CD14-positive monocyte (primary cell): ENCODE results near the gene CDH13. TPM values are rescaled to one million over a fixed set of nuclear protein-coding genes. Genes with fewer than 3 reads are reported as not detected.

ENCODE experiments used
- DNase-seq, 3 donors: peaks; one replicate each; pipeline ENCODE4 v3.0.0-alpha.2; 2011 to 2022
- H2AFZ ChIP-seq: 2 replicates; pipeline ENCODE4 v1.6.0; 2012; ENCODE audit warnings: mild to moderate bottlenecking, low read depth, low read length, inconsistent platforms; ENCODE audit not compliant: insufficient read depth, poor library complexity, severe bottlenecking
- H3K27ac ChIP-seq, 2 donors: 1 replicate in 1 of 2; 2 replicates in 1 of 2; pipeline ENCODE4 v1.5.1; 2012 to 2013; ENCODE audit warnings: low read length in 2 of 2, control low read depth in 1 of 2, inconsistent platforms in 1 of 2, low read depth in 1 of 2, mild to moderate bottlenecking in 1 of 2
- H3K27me3 ChIP-seq, 2 donors: one replicate each; pipeline versions ENCODE4 v1.6.0 to v1.6.1; 2011 to 2013; ENCODE audit warnings: low read length in 2 of 2; ENCODE audit not compliant: control insufficient read depth in 2 of 2, insufficient read depth in 2 of 2
- H3K36me3 ChIP-seq, 2 donors: replicated peaks in 1 of 2; 1 replicate in 1 of 2; 2 replicates in 1 of 2; pipeline versions ENCODE4 v1.5.1 to v1.6.1; 2012 to 2013; ENCODE audit warnings: low read length in 2 of 2, control low read depth in 1 of 2, inconsistent platforms in 1 of 2, mild to moderate bottlenecking in 1 of 2; ENCODE audit not compliant: insufficient read depth in 2 of 2, control insufficient read depth in 1 of 2
- H3K4me1 ChIP-seq, 2 donors: 1 replicate in 1 of 2; 2 replicates in 1 of 2; pipeline versions ENCODE4 v1.5.1 to v1.6.1; 2012 to 2013; ENCODE audit warnings: low read length in 2 of 2, control low read depth in 1 of 2, inconsistent platforms in 1 of 2, mild to moderate bottlenecking in 1 of 2, moderate library complexity in 1 of 2; ENCODE audit not compliant: insufficient read depth in 2 of 2, control insufficient read depth in 1 of 2
- H3K4me2 ChIP-seq: replicated peaks from 2 replicates; pipeline ENCODE3; 2012; ENCODE audit warnings: low read length, moderate library complexity, mild to moderate bottlenecking; ENCODE audit not compliant: poor library complexity, severe bottlenecking; ENCODE audit errors: extremely low read depth
- H3K4me3 ChIP-seq, 3 experiments: fragments of 200-600 bp in 1 of 3; sonication (generic) in 1 of 3; replicated peaks in 1 of 3; 1 replicate in 2 of 3; 2 replicates in 1 of 3; pipeline ENCODE4 v1.5.1; 2011 to 2013; ENCODE audit warnings: low read length in 3 of 3, mild to moderate bottlenecking in 3 of 3, control low read depth in 2 of 3, low read depth in 2 of 3, inconsistent platforms in 1 of 3, moderate library complexity in 1 of 3
- H3K79me2 ChIP-seq: 2 replicates; pipeline ENCODE4 v1.6.0; 2012; ENCODE audit warnings: mild to moderate bottlenecking, control low read depth, inconsistent platforms, low read length, moderate library complexity; ENCODE audit not compliant: insufficient read depth
- H3K9ac ChIP-seq: 2 replicates; pipeline ENCODE4 v1.6.0; 2017; ENCODE audit warnings: low read length, mild to moderate bottlenecking; ENCODE audit not compliant: insufficient read depth, poor library complexity, severe bottlenecking
- H3K9me3 ChIP-seq, 2 donors: replicated peaks in 1 of 2; 1 replicate in 1 of 2; 2 replicates in 1 of 2; pipeline versions ENCODE4 v1.5.1 to v1.6.1; 2012 to 2013; ENCODE audit warnings: low read length in 2 of 2, control low read depth in 1 of 2; ENCODE audit not compliant: control insufficient read depth in 1 of 2, insufficient read depth in 1 of 2
- H4K20me1 ChIP-seq: 2 replicates; pipeline ENCODE4 v1.6.0; 2012; ENCODE audit warnings: mild to moderate bottlenecking, low read length, control low read depth, moderate library complexity; ENCODE audit not compliant: insufficient read depth
- H3K27ac Mint-ChIP-seq, 7 donors: one replicate each; pipeline ENCODE4 v1.8.0; 2020; ENCODE audit warnings: mild to moderate bottlenecking in 7 of 7, mixed read lengths in 7 of 7, moderate library complexity in 6 of 7, inconsistent platforms in 2 of 7
- H3K27me3 Mint-ChIP-seq, 3 donors: one replicate each; pipeline ENCODE4 v1.8.0; 2021 to 2022; ENCODE audit warnings: low read depth in 3 of 3, mild to moderate bottlenecking in 3 of 3, mixed read lengths in 3 of 3, moderate library complexity in 3 of 3, inconsistent platforms in 1 of 3
- H3K36me3 Mint-ChIP-seq, 2 donors: one replicate each; pipeline ENCODE4 v1.8.0; 2020; ENCODE audit warnings: mixed read lengths in 2 of 2, inconsistent platforms in 1 of 2, mild to moderate bottlenecking in 1 of 2
- H3K4me1 Mint-ChIP-seq: one replicate; pipeline ENCODE4 v1.8.0; 2020; ENCODE audit warnings: mild to moderate bottlenecking, mixed read lengths
- H3K4me3 Mint-ChIP-seq, 2 donors: one replicate each; pipeline ENCODE4 v1.8.0; 2020; ENCODE audit warnings: mild to moderate bottlenecking in 2 of 2, mixed read lengths in 2 of 2, moderate library complexity in 1 of 2
- H3K9me3 Mint-ChIP-seq, 7 donors: one replicate each; pipeline ENCODE4 v1.8.0; 2020 to 2022; ENCODE audit warnings: mixed read lengths in 7 of 7, mild to moderate bottlenecking in 6 of 7, moderate library complexity in 6 of 7, inconsistent platforms in 2 of 7
- WGBS: methylation state at CpG from one replicate; pipeline ENCODE4 v1.1.5; 2013; ENCODE audit warnings: missing lambda C conversion rate; ENCODE audit not compliant: insufficient coverage; 5-methylcytosine and 5-hydroxymethylcytosine counted together
- intact Hi-C, 2 donors: fragments of 100-400 bp; cut with micrococcal nuclease; formaldehyde crosslinking; loops; one replicate each; pipeline versions ENCODE4 v1.15.0 to v1.15.1; 2023
- polyA plus RNA-seq, 3 donors: library from polyadenylated mRNA; depleted of rRNA in 1 of 3; unstranded in 2 of 3; stranded (reverse) in 1 of 3; fragments of 300-500 nt in 2 of 3; fragments of >200 nt in 1 of 3; fragmentation: Illumina TruSeq in 2 of 3; gene quantifications; 1 replicate in 2 of 3; 2 replicates in 1 of 3; pipeline ENCODE4 v1.2.3, GENCODE V29; 2012 to 2021
- TF ChIP-seq, protein P1 (sequence below): fragments of 200-600 bp; IDR thresholded peaks from one replicate; pipeline ENCODE4 v1.8.0; 2022; ENCODE audit warnings: antibody characterized with exemption, mild to moderate bottlenecking

Gene CDH13
- polyA plus RNA-seq, 3 donors: 0.13 to 0.19 TPM; not detected in 1

DNA sequence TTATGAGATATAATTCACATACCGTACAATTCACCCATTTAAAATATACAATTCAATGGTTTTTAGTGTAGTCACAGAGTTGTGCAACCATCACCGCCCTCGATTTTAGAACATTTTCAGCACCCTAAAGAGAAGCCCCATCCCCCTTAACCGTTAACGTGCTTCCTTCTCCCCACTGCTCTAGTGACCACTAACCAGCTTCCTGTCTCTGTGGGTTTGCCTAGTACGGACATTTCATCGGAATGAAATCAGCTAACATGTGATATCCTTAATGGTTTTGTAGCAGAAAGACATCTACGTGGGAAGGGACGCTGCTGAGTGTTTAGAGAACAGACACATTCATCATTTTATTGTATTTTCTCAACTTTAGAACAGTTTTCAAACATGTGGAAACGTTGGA, 1100.2 kb downstream of the CDH13 start:
- peaks cover 0 to 5% of the 10 kb centered on the region in 2 donors for H3K9me3 ChIP-seq
- H3K27me3 ChIP-seq: no peaks in the 10 kb centered on the region
- Mint-ChIP-seq H3K27ac (peak overlapping the region in 5 of 7 donors; percentile 8 to 83 (median 52)), H3K9me3 (peaks cover 2 to 13% (median 6%) of the 10 kb centered on the region in 7 donors), H3K27me3 (peaks cover 0 to 1% (median 0%) of the 10 kb centered on the region in 3 donors), H3K4me1 (peaks cover 28% of the 10 kb centered on the region), H3K4me3 (peak overlapping the region; percentile 58 to 83), H3K36me3 (no peaks in the 10 kb centered on the region)
- H3K27ac ChIP-seq: peak overlapping the region in 1 of 2 donors; percentile 17
- intact Hi-C loops: no loop called here
- peak overlapping the region; percentile 15 for H3K9ac ChIP-seq
- H2AFZ ChIP-seq: peak overlapping the region; percentile 57
- peak overlapping the region; percentile 63 for H3K4me2 ChIP-seq
- H4K20me1 ChIP-seq: no peaks in the 10 kb centered on the region
- 0% methylated on average over 1 of the region's 10 CpGs for WGBS
- peak; percentile 39 to 54 (median 50) for DNase-seq
- H3K4me1 ChIP-seq: peaks cover 21 to 27% of the 10 kb centered on the region in 2 donors
- H3K4me3 ChIP-seq: peak overlapping the region in 1 of 3 experiments; percentile 57
- TF ChIP-seq, protein P1, sequence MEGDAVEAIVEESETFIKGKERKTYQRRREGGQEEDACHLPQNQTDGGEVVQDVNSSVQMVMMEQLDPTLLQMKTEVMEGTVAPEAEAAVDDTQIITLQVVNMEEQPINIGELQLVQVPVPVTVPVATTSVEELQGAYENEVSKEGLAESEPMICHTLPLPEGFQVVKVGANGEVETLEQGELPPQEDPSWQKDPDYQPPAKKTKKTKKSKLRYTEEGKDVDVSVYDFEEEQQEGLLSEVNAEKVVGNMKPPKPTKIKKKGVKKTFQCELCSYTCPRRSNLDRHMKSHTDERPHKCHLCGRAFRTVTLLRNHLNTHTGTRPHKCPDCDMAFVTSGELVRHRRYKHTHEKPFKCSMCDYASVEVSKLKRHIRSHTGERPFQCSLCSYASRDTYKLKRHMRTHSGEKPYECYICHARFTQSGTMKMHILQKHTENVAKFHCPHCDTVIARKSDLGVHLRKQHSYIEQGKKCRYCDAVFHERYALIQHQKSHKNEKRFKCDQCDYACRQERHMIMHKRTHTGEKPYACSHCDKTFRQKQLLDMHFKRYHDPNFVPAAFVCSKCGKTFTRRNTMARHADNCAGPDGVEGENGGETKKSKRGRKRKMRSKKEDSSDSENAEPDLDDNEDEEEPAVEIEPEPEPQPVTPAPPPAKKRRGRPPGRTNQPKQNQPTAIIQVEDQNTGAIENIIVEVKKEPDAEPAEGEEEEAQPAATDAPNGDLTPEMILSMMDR: no peak
- H3K79me2 ChIP-seq: no peaks in the 10 kb centered on the region
- no peaks in the 10 kb centered on the region for H3K36me3 ChIP-seq

DNA sequence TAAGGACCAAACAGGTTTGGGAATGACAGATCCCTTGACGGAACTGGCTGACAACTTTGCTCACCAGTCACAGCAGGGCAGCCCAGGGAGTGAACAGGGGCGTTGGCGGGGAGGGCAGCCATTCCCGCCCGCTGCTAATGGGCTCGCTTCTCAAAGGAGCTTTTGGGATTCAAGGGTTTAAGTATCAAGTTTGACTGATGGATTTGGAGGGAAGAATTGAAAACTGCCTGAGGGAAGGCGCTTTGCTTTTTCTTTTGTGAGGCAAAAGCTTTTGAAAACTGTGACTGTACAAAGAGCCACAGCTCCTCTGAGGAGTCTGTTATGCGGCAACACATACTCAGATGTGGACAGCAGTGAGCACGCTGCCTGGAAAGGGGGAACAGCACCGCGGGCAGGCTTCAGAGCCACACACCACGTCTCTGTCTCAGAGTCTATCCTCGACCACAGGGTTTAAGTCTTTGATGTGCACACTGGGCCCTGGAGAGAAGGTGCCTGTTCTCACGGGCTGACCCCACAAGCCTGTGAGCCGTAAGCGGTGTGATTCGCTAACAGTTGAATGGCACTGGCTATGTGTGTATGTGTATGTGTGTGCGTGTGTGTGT, 1101.1 kb downstream of the CDH13 start:
- Mint-ChIP-seq H3K4me1 (peaks cover 28% of the 10 kb centered on the region), H3K9me3 (peaks cover 3 to 14% (median 8%) of the 10 kb centered on the region in 7 donors), H3K27me3 (peaks cover 0 to 1% (median 0%) of the 10 kb centered on the region in 3 donors), H3K27ac (peak overlapping the region in 3 of 7 donors; percentile 44 to 83 (median 56)), H3K36me3 (no peaks in the 10 kb centered on the region), H3K4me3 (no peak overlapping the region)
- peak overlapping the region; percentile 15 for H3K9ac ChIP-seq
- no peaks in the 10 kb centered on the region for H3K79me2 ChIP-seq
- no peaks in the 10 kb centered on the region for H3K27me3 ChIP-seq
- peak overlapping the region; percentile 57 for H2AFZ ChIP-seq
- peaks cover 1 to 5% of the 10 kb centered on the region in 2 donors for H3K9me3 ChIP-seq
- DNase-seq: no peak
- WGBS: 70% methylated on average over 17 of the region's 18 CpGs
- no peaks in the 10 kb centered on the region for H3K36me3 ChIP-seq
- peak overlapping the region in 1 of 2 donors; percentile 17 for H3K27ac ChIP-seq
- TF ChIP-seq, protein P1: no peak
- H3K4me2 ChIP-seq: no peak overlapping the region
- no peaks in the 10 kb centered on the region for H4K20me1 ChIP-seq
- intact Hi-C loops: no loop called here
- peak overlapping the region in 1 of 3 experiments; percentile 57 for H3K4me3 ChIP-seq
- peaks cover 21 to 27% of the 10 kb centered on the region in 2 donors for H3K4me1 ChIP-seq
